ENCODE data around the gene TBC1D9.

DNA sequence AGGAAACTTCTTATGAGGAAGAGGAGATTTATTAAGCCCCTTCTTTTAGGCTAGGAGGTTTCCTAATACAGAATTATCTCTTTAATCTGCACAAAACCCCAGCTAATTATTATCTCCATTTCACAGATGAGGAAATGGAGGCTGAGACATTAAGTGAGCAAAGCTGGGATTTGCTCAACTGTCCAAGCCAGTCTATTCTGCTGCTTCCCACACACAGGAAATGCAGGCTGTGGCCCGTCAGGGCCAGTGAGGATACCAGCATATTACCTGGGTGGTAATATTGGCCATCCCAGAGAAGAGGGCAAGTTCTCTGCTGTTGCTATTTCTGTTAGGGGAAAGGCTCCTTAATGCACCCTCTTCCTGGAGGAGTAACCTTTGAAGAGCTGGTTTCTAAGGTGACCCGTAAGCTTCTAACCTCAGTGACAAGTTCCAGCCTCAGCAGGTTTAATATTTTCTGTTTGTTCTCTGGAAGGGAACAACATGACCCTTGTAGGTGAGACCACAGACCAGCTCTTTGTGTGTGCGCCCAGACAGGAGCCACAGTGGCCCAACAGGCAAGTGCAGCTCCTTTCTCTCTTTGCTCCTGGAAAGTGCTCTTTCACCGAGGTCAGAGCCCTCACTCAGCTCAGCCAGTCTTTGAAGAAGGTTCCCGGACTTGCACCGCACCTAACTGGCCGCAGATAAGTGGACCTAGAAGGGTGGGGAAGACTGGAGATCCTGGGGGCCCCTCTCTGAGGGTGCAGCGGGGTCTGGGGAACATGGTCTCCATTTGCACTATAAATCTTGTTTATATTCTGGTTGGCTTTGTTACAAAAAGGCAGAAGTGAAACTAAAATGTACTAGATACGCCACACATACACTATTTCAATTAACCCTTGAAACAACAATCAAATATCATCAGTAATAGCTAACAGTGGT is 35.5 kb downstream of the TBC1D9 start:
- TF ChIP-seq, protein P1, sequence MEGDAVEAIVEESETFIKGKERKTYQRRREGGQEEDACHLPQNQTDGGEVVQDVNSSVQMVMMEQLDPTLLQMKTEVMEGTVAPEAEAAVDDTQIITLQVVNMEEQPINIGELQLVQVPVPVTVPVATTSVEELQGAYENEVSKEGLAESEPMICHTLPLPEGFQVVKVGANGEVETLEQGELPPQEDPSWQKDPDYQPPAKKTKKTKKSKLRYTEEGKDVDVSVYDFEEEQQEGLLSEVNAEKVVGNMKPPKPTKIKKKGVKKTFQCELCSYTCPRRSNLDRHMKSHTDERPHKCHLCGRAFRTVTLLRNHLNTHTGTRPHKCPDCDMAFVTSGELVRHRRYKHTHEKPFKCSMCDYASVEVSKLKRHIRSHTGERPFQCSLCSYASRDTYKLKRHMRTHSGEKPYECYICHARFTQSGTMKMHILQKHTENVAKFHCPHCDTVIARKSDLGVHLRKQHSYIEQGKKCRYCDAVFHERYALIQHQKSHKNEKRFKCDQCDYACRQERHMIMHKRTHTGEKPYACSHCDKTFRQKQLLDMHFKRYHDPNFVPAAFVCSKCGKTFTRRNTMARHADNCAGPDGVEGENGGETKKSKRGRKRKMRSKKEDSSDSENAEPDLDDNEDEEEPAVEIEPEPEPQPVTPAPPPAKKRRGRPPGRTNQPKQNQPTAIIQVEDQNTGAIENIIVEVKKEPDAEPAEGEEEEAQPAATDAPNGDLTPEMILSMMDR (conservative IDR thresholded peaks at IDR 0.05; ENCODE audit: low read length): no peak
- TF ChIP-seq EZH2phosphoT487 (IDR thresholded peaks at IDR 0.05; ENCODE audit: borderline replicate concordance): no peak

All from Loucy (cell line).